NCI-H128 (cell line): ENCODE data around the gene GCSAM.

Experiments used
- DNase-seq: peaks from one replicate; lab custom pipeline; 2025; ENCODE audit not compliant: unreplicated experiment; lab: John Stamatoyannopoulos, UW

Gene GCSAM, protein sequence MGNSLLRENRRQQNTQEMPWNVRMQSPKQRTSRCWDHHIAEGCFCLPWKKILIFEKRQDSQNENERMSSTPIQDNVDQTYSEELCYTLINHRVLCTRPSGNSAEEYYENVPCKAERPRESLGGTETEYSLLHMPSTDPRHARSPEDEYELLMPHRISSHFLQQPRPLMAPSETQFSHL

DNA sequence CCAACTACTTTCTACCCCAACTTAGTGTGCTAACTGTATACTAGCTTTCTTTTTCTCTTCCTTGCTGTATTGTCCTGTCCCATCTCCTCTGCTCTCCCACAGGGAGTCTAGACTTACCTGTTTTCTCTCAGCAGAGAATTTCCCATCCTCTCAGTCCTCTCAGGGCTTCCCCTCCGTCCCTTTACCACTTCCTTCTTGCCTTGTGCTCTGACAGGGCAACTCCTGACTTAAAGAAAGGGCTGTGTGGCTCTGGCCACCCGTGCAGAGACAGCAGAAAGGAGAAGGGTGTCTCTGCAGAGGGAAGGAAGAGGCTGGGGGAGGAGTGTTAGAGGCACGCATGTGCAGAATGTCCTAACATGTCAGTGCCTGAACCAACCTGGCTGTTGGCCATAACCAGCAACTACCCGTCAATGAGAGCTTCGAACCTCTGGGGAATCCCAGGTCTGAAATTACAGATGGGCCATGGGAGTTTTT is at the start of gene GCSAM:
Gene GCSAM (minus strand): TSS at position 274 of the 474 bp plus-strand sequence. CDS start 128 bp downstream, at position 146.
- DNase-seq, result no peak

DNA sequence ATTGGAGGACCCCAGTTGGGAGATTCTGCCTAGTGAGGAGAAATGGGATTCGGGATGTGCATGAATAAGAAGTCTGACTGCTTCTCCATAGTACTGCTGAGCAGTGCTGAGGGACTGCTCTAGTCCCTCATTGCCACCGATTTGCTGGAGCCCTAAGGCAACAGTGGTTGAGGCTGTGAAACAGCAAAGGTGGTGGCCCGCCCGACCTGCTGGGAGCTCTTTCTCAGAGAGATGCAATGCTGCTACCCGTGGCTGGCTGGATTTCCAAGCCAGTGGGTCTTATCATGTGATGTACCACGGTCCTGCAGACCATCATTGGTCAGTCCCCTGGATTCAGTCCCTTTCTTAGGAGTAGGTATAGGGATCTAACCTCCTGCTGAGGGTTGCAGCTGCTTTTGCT is 42.6 kb upstream of the GCSAM start:
- DNase-seq, result no peak

DNA sequence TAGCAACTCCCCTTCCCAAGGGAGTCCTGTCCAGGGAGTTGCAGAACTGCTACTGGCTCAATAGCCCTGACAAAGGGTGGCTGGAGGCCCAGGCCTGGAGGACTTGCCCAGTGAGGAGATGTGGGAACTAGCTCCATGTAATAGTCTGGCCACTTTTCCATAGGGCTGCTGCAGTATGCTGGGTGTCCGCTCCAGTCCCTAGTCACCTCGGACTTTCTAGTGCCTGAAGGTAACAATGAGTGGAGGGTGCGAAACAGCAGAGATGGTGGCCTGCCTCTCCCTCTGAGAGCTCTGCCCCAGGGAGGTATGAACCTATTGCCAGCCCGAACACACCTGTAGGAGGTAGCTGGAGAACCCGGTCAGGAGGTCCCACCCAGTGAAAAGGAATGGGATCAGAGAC is 42.0 kb upstream of the GCSAM start:
- no peak for DNase-seq

- DNase-seq, result no peak
Measured at GRCh38 chr3:112171144-112171543, 38.1 kb upstream of the GCSAM start.

- no peak for DNase-seq
Measured at GRCh38 chr3:112170046-112170445, 37.0 kb upstream of the GCSAM start.

DNA sequence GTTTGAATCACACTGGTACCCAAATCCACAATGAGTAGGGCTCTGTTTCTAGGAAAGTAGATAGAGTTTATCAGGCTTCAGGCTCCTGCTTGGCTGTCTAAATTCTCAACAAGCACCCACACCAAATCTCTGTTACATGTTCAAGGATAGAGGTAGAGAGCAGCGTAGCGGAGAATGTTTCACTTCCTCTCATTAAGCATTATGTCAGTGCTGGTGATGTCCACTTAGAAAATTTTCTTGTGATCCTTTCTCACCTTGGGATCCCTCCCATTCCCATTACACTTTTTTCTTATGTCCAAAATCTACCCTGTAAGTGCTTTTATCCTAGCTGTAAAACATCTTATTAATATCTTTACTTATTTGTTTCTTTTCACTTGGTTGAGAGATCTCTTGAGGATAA is 34.7 kb upstream of the GCSAM start:
- DNase-seq, result no peak

GRCh38 chr3:112149136-112149535 is 16.1 kb upstream of the GCSAM start:
- no peak for DNase-seq

GRCh38 chr3:112143689-112144088 is 10.6 kb upstream of the GCSAM start:
- DNase-seq, result no peak

- no peak for DNase-seq
Measured at GRCh38 chr3:112143251-112143650, 10.2 kb upstream of the GCSAM start.

GRCh38 chr3:112141293-112141692 is 8.2 kb upstream of the GCSAM start:
- no peak for DNase-seq

- DNase-seq, result no peak
Measured at GRCh38 chr3:112140584-112140983, 7.5 kb upstream of the GCSAM start.

DNA sequence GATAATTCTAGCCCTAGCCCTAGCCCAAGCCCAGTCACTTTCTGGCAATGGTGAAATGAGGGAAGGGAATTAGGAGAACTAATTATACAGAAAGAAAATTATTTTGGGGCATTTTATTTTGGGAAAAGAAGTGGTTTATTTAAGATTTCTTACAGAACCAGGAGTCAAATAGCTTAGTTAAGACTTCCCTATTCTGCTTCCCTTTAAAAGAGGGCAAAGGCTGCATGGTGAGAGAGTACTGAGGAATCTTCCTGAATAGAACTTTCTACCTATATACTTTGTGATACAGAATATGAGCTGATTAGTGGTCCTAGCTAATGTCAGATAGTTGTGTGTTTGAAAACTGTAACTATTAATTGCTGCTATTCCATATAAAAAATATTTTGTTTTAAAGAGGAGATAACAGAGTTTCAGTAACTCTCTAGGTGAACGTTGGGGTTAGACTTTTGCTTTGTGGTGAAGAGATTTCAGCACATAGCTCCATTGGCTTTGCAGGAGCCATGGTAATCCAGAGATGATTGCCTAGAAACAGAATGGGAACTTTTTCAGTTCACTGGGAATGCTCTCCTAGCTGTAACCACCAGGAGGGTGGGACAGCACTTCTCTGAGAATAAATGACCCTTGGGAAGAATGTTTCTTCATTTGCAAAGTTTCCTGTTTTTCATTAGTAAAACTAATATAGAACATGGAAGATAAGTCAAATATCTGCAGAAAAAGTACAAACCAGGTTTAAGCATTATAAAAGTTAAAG is 5.3 kb upstream of the GCSAM start:
- no peak for DNase-seq

GRCh38 chr3:112137781-112138180 is 4.7 kb upstream of the GCSAM start:
- DNase-seq, result no peak

DNA sequence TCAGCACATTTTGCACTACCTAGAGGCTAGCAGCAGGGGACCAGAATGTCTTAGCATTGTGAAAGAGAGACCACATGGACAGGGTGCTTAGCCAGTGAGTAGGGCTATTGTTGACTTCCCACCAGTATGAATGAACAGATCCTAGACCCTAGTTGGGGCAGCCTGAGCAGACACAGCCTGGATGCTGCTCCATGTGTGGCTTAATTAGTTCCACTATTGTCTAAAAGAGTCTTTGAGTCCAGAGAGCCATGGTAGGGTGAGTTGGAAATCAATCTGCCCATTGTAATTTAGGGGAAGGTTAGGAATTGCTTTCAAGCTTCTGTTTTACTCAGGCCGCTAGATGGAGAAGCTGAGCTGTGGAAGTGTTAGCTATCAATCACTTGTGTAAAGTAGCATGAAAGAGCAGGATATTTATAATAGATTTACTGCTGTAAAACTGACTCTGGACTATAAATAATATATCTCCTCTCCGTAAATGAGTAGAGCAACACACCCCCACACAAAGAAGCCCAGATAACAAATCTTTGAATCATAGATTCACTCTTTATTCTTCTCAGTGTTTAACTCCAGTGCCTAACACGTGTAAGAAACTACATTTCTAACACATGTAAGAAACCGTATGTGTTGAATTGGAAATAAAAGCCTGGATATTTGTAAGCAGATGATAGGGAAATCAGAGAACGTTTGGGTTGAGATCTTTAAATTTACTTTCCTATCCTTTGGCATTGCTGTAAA is 4.1 kb upstream of the GCSAM start:
- peak; percentile 48 for DNase-seq

DNA sequence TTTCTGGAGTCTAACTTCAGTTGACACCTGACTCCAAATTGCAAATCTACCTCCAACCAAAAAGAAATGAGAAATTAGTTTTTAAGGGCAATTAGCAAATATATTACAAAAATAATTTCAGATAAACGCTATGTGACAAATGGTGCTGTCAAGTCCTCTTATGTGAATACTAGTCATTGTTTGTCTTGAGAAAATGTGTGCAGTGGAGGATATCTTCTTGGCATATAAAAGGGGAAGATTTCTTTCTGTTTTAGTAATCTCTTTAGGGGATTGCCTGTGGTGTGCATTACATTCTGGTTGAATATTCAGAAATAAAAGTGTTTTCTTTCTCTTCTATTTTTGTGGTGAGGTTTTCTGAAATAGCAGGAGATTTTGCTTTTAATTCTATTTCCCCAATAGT is 3.0 kb upstream of the GCSAM start:
- no peak for DNase-seq

DNA sequence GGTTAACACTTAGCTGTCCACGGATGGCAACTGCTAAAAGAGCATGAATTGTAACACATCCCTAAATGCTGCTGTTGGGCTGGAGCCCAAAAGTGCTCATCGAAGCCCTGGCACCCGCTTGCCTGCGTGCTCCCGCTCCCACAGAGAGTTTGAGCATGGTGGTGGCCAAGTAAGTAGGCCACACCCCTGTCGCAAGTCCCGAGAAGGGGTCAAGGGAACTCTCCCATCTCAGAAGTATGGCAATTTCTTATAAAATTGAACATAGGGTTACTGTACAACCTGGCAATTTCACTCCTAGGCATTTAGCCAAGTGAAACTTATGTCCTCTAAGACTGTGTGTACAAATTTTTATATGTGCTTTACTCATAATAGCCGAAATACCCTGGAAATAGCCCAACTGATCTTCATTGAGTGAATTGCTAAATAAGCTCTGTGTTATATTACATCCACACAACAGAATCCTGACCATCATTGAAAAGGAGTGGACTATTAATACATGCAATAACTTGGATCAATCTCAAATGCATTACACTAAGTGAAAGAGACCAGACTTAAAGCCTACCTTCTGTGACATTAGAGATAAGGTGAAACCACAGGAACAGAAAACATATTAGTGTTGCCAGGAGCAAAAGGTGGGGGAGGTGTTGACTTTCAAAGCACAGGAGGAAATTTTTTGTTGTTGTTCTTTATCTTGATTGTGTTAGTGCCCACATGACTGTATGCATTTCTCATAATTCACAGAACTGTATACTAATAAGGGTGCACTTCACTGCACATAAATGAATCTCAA is 1.5 kb upstream of the GCSAM start:
- no peak for DNase-seq

- no peak for DNase-seq
Measured at GRCh38 chr3:112133626-112134334, 732 bp upstream of the GCSAM start.

- DNase-seq, result no peak
Measured at GRCh38 chr3:112132554-112132953, 494 bp downstream of the GCSAM start.

- DNase-seq, result no peak
Measured at GRCh38 chr3:112132088-112132487, 960 bp downstream of the GCSAM start.

DNA sequence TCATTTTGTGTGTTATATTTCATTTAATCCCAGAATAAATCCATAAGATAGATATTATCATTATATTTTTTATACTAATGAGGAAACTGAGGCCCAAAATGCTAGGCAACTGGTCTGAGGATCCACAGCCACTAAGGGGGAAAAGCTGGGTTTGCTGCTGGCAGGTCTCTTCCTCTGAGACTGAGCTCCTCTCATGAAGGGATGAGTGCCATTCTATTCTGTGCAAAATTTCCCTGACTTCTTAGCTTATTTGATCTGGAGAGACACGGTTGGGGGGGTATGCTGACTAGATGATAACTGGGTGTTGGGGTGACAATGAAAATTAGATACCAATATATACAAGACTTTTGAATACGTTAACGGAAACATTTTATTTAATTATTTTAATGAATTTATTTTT is 1.9 kb downstream of the GCSAM start:
- DNase-seq, result no peak

- no peak for DNase-seq
Measured at GRCh38 chr3:112130638-112130993, 2.4 kb downstream of the GCSAM start.
